ENCODE data around the gene PRKCE. TPM values are rescaled to one million over a fixed set of nuclear protein-coding genes. Genes with fewer than 3 reads are reported as not detected.

Gene PRKCE
- total RNA-seq, 1 experiment from 2014 or later, result 14.0 TPM

DNA sequence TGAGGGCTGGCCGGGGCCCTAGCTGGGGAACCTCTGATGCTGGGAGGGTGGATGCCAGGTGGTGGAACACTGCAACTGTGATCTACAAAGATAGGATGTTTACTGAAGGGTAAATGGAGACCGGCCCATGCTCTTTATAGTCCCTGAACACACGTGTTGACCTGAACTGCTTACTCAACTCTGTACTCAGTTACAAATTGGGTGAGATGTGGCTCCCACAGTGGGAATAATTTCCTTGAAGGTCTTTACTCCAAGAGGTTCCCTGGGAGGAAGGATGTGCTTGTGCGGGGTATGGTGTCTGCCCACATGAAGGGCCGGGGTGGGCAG is 254.1 kb downstream of the PRKCE start:
- ATAC-seq, result no peak
- Histone ChIP-seq H3K4me1 (ENCODE audit: control insufficient read depth, insufficient read depth, low read length) (peaks cover 3% of the 10 kb centered on the region; the same call in 1 of the 2 replicates), H3K9me3 (ENCODE audit: control insufficient read depth, insufficient read depth, low read depth, low read length) (no peaks in the 10 kb centered on the region), H3K27me3 (ENCODE audit: control insufficient read depth, insufficient read depth, low read length) (no peaks in the 10 kb centered on the region), H3K4me3 (ENCODE audit: low read depth in 2 of 2, low read length in 2 of 2) (no peak overlapping the region), H3K27ac (ENCODE audit: low read length) (no peak overlapping the region), H3K36me3 (ENCODE audit: control insufficient read depth, insufficient read depth, low read length) (no peaks in the 10 kb centered on the region)
- BruUV-seq (replicated peaks), result no TSS peak
- POLR2A ChIA-PET, result no interaction called here
- in situ Hi-C loops (cut with HindIII; ENCODE audit: low pct_unique_long_range_greater_than_20kb, low sequenced_read_pairs), result no loop called here
- TF ChIP-seq TCF7L2 (IDR thresholded peaks at IDR 0.05; ENCODE audit: low read depth, low read length), result no peak
- TF ChIP-seq POLR2AphosphoS5 (IDR thresholded peaks at IDR 0.05; ENCODE audit: low read depth, low read length), result no peak
- DNase-seq (ENCODE audit: low read depth, low spot score), result no peak
- CTCF ChIA-PET, result no interaction called here
- intact Hi-C loops (cut with micrococcal nuclease; ENCODE audit: unreplicated experiment), result no loop called here

DNA sequence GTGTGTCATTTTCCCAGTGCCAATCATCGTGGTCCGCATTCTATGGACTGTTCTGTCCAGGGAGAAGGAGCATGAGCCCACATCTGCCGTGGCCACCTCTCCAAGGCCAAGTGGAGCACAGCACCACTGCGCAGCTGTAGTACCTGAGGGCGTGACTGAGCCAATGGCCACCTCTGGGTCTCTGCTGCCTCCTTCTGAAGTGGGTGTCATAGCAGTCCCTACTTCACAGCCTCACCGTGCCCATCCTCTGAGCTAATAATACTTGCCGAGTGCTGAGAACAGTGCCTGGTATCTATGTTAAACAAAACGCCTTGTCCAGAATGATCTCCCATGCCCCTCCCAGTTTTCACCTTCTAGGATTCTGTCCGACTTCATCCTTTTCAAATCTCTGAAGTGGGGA is 256.1 kb downstream of the PRKCE start:
- ChIA-PET CTCF (no interaction called here), POLR2A (no interaction called here)
- BruUV-seq (replicated peaks), result no TSS peak
- DNase-seq (ENCODE audit: low read depth, low spot score), result no peak
- no peaks in the 10 kb centered on the region for H3K27me3 ChIP-seq (ENCODE audit: control insufficient read depth, insufficient read depth, low read length)
- H3K4me3 ChIP-seq (ENCODE audit: low read depth in 2 of 2, low read length in 2 of 2), result no peak overlapping the region
- intact Hi-C loops (cut with micrococcal nuclease; ENCODE audit: unreplicated experiment), result no loop called here
- no peak overlapping the region for H3K27ac ChIP-seq (ENCODE audit: low read length)
- peaks cover 3% of the 10 kb centered on the region; the same call in 1 of the 2 replicates for H3K4me1 ChIP-seq (ENCODE audit: control insufficient read depth, insufficient read depth, low read length)
- in situ Hi-C loops (cut with HindIII; ENCODE audit: low pct_unique_long_range_greater_than_20kb, low sequenced_read_pairs), result no loop called here
- no peaks in the 10 kb centered on the region for H3K36me3 ChIP-seq (ENCODE audit: control insufficient read depth, insufficient read depth, low read length)
- TF ChIP-seq, protein P1, sequence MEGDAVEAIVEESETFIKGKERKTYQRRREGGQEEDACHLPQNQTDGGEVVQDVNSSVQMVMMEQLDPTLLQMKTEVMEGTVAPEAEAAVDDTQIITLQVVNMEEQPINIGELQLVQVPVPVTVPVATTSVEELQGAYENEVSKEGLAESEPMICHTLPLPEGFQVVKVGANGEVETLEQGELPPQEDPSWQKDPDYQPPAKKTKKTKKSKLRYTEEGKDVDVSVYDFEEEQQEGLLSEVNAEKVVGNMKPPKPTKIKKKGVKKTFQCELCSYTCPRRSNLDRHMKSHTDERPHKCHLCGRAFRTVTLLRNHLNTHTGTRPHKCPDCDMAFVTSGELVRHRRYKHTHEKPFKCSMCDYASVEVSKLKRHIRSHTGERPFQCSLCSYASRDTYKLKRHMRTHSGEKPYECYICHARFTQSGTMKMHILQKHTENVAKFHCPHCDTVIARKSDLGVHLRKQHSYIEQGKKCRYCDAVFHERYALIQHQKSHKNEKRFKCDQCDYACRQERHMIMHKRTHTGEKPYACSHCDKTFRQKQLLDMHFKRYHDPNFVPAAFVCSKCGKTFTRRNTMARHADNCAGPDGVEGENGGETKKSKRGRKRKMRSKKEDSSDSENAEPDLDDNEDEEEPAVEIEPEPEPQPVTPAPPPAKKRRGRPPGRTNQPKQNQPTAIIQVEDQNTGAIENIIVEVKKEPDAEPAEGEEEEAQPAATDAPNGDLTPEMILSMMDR (IDR thresholded peaks at IDR 0.05), result no peak
- TF ChIP-seq TCF7L2 (IDR thresholded peaks at IDR 0.05; ENCODE audit: low read depth, low read length), result no peak
- TF ChIP-seq POLR2AphosphoS5 (IDR thresholded peaks at IDR 0.05; ENCODE audit: low read depth, low read length), result no peak
- no peak for TF ChIP-seq SIN3A (IDR thresholded peaks at IDR 0.05; ENCODE audit: borderline replicate concordance, insufficient read depth, low read depth, low read length)
- TF ChIP-seq, protein P2, sequence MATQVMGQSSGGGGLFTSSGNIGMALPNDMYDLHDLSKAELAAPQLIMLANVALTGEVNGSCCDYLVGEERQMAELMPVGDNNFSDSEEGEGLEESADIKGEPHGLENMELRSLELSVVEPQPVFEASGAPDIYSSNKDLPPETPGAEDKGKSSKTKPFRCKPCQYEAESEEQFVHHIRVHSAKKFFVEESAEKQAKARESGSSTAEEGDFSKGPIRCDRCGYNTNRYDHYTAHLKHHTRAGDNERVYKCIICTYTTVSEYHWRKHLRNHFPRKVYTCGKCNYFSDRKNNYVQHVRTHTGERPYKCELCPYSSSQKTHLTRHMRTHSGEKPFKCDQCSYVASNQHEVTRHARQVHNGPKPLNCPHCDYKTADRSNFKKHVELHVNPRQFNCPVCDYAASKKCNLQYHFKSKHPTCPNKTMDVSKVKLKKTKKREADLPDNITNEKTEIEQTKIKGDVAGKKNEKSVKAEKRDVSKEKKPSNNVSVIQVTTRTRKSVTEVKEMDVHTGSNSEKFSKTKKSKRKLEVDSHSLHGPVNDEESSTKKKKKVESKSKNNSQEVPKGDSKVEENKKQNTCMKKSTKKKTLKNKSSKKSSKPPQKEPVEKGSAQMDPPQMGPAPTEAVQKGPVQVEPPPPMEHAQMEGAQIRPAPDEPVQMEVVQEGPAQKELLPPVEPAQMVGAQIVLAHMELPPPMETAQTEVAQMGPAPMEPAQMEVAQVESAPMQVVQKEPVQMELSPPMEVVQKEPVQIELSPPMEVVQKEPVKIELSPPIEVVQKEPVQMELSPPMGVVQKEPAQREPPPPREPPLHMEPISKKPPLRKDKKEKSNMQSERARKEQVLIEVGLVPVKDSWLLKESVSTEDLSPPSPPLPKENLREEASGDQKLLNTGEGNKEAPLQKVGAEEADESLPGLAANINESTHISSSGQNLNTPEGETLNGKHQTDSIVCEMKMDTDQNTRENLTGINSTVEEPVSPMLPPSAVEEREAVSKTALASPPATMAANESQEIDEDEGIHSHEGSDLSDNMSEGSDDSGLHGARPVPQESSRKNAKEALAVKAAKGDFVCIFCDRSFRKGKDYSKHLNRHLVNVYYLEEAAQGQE (IDR thresholded peaks at IDR 0.05; ENCODE audit: insufficient read depth in 1 of 2, low read depth in 2 of 2, low read length in 1 of 2), result no peak
- ATAC-seq, result no peak
- H3K9me3 ChIP-seq (ENCODE audit: control insufficient read depth, insufficient read depth, low read depth, low read length), result no peaks in the 10 kb centered on the region

DNA sequence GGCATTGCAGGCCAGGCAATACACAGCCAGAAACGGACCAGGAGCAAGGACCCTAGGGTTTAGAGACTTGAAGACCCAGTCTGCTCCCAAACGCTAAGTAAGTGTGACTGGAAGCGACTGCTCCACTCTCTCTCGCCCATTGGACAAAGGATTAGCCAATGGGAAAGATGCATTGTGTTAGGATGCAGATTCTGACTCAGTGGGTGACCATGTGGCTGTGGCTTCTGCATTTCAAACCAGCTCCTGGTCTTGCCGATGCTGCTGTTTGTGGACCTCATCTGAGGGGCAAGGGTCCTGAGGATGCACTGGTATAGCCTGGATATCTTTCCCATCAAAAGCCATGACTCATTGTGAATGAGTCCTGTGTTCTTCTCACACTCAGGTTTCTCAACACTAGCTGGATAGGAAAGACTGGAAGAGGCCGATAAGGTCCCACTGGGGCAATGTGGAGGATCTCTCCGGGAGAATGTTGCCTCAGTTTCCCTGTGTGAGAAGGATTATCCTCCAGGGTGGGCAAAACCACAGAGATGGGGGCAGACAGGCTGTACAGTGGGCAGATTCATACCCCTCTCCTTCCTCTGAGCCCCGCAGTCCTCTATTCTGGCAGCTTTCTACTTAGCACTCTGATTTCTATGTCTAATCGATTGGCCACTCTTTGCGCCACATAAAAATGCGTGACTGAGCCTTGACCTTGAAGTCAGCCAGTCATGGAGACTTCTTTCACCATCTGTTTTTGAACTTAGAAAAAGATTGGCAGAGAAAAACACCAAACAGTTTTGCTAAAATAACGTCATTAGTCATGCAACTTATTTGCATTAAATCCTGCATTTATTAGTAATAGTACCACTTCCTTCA is 257.1 kb downstream of the PRKCE start:
- DNase-seq (ENCODE audit: low read depth, low spot score) (no peak), ATAC-seq (no peak)
- in situ Hi-C loops (cut with HindIII; ENCODE audit: low pct_unique_long_range_greater_than_20kb, low sequenced_read_pairs) (no loop called here), intact Hi-C loops (cut with micrococcal nuclease; ENCODE audit: unreplicated experiment) (no loop called here)
- CTCF ChIA-PET, result interaction anchor here (0.5 kb wide), 1 partner anchor 263 kb away, joined by 5 read pairs; no protein-coding TSS in a partner anchor
- no TSS peak for BruUV-seq (replicated peaks)
- no peak overlapping the region for H3K4me3 ChIP-seq (ENCODE audit: low read depth in 2 of 2, low read length in 2 of 2)
- H3K27me3 ChIP-seq (ENCODE audit: control insufficient read depth, insufficient read depth, low read length), result no peaks in the 10 kb centered on the region
- H3K9me3 ChIP-seq (ENCODE audit: control insufficient read depth, insufficient read depth, low read depth, low read length), result no peaks in the 10 kb centered on the region
- TF ChIP-seq TCF7L2 (IDR thresholded peaks at IDR 0.05; ENCODE audit: low read depth, low read length), result no peak
- TF ChIP-seq SIN3A (IDR thresholded peaks at IDR 0.05; ENCODE audit: borderline replicate concordance, insufficient read depth, low read depth, low read length), result no peak
- TF ChIP-seq, protein P2 (IDR thresholded peaks at IDR 0.05; ENCODE audit: insufficient read depth in 1 of 2, low read depth in 2 of 2, low read length in 1 of 2), result no peak
- no peak for TF ChIP-seq POLR2AphosphoS5 (IDR thresholded peaks at IDR 0.05; ENCODE audit: low read depth, low read length)
- TF ChIP-seq, protein P1 (IDR thresholded peaks at IDR 0.05), result no peak
- no peaks in the 10 kb centered on the region for H3K36me3 ChIP-seq (ENCODE audit: control insufficient read depth, insufficient read depth, low read length)
- POLR2A ChIA-PET, result no interaction called here
- H3K27ac ChIP-seq (ENCODE audit: low read length), result no peak overlapping the region
- peaks cover 3% of the 10 kb centered on the region; the same call in 1 of the 2 replicates for H3K4me1 ChIP-seq (ENCODE audit: control insufficient read depth, insufficient read depth, low read length)
